GM12878 (cell line): ENCODE data around the gene CUEDC1. TPM values are rescaled to one million over a fixed set of nuclear protein-coding genes. Genes with fewer than 3 reads are reported as not detected.

Source experiments
- CEBPB ChIP-seq, 2 experiments: fragments of 150-350 bp in 1 of 2; IDR thresholded peaks; 2 replicates each; pipeline ENCODE4 v1.6.1; 2012 to 2014; ENCODE audit warnings: low read depth in 2 of 2, low read length in 2 of 2, borderline replicate concordance in 1 of 2, inconsistent platforms in 1 of 2
- CUX1 ChIP-seq: IDR thresholded peaks from 2 replicates; pipeline ENCODE4 v1.6.1; 2012; ENCODE audit warnings: improper control_type of control experiment, low read depth, low read length; ENCODE audit not compliant: insufficient replicate concordance
- NBN ChIP-seq: fragments of 450-650 bp; IDR thresholded peaks from 2 replicates; pipeline ENCODE4 v1.6.1; 2016
- NFYB ChIP-seq: IDR thresholded peaks from 2 replicates; pipeline ENCODE4 v1.6.1; 2011; ENCODE audit warnings: low read depth, mild to moderate bottlenecking, low read length, improper control_type of control experiment, moderate library complexity; ENCODE audit not compliant: insufficient read depth
- PAX8 ChIP-seq: fragments of 450-650 bp; IDR thresholded peaks from 2 replicates; pipeline ENCODE4 v1.6.1; 2017; ENCODE audit warnings: mild to moderate bottlenecking, moderate library complexity
- POLR2AphosphoS5 ChIP-seq: IDR thresholded peaks from 2 replicates; pipeline ENCODE4 v1.6.1; 2011; ENCODE audit warnings: mild to moderate bottlenecking, low read length, inconsistent platforms
- TARDBP ChIP-seq: IDR thresholded peaks from 2 replicates; pipeline ENCODE4 v1.6.1; 2016; ENCODE audit warnings: borderline replicate concordance
- ZNF207 ChIP-seq: fragments of 450-650 bp; IDR thresholded peaks from 2 replicates; pipeline ENCODE4 v1.6.1; 2014; ENCODE audit warnings: antibody characterized with exemption, mild to moderate bottlenecking, borderline replicate concordance
- ZNF592 ChIP-seq: fragments of 450-650 bp; IDR thresholded peaks from 2 replicates; pipeline ENCODE4 v1.6.1; 2017; ENCODE audit warnings: mild to moderate bottlenecking, moderate library complexity
- polyA plus RNA-seq, 11 experiments: library from polyadenylated mRNA; depleted of rRNA in 4 of 11; unstranded in 6 of 11; stranded (reverse) in 5 of 11; fragments of >200 nt; fragmentation: Nextera tagmentation in 4 of 11; fragmentation: Illumina TruSeq in 1 of 11; extraction: Ambion mirVana in 4 of 11; extraction: Trizol in 1 of 11; gene quantifications; 1 replicate in 1 of 11; 2 replicates in 10 of 11; pipeline versions ENCODE4 v1.2.1 to v1.2.3, GENCODE V29; 2011 to 2016; ENCODE audit warnings: inconsistent platforms in 2 of 11, missing spikeins in 2 of 11, low read depth in 1 of 11
- total RNA-seq, 4 experiments: library from RNA; depleted of rRNA in 3 of 4; stranded (reverse); fragments of >200 nt in 3 of 4; fragmentation: Illumina TruSeq in 1 of 4; extraction: Trizol in 1 of 4; gene quantifications; 2 replicates each; pipeline versions ENCODE4 v1.2.1 to v1.2.3, GENCODE V29; 2013 to 2021
- TF ChIP-seq, protein P1 (sequence below): IDR thresholded peaks from 2 replicates; pipeline ENCODE4 v1.6.1; 2011; ENCODE audit warnings: borderline replicate concordance, low read depth, mild to moderate bottlenecking, moderate library complexity, low read length; ENCODE audit not compliant: insufficient read depth, poor library complexity, severe bottlenecking

CUEDC1 gene
- total and polyA plus RNA-seq, 10 of the 15 experiments (the other 5 are each of a cell fraction or from before 2014, with no cell fraction given) = 0.24 to 7.4 (median 1.8) TPM

DNA sequence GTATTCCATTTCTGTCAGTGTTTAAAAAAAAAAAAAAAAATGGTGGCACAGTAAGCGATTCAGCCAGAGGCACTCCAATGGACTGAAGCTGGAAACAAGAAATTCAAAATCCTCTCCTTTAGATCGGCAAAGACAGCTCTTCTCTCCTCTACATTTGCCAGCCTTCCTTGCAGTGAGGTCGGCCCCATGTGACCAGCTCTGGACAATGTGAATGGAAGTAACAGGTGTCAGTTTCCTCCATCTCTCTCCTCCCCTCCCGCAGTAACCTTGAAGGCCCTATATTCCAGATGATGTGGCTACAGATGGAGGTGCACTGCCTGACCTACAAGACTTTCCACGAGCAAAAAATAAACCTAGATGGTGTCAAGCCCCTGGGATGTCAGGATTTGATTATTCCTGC is 15.0 kb downstream of the CUEDC1 start (continued):
- TF ChIP-seq PAX8 (no peak), ZNF592 (no peak), CUX1 (no peak), NBN (no peak), CEBPB (IDR thresholded peaks at IDR 0.05; ENCODE audit: borderline replicate concordance in 1 of 2, low read depth in 2 of 2, low read length in 2 of 2) (no peak), TARDBP (no peak), POLR2AphosphoS5 (no peak), NFYB (0 out of 2 replicates have a peak, but pooled peaks have one; percentile 33), ZNF207 (no peak)
- TF ChIP-seq, protein P1, sequence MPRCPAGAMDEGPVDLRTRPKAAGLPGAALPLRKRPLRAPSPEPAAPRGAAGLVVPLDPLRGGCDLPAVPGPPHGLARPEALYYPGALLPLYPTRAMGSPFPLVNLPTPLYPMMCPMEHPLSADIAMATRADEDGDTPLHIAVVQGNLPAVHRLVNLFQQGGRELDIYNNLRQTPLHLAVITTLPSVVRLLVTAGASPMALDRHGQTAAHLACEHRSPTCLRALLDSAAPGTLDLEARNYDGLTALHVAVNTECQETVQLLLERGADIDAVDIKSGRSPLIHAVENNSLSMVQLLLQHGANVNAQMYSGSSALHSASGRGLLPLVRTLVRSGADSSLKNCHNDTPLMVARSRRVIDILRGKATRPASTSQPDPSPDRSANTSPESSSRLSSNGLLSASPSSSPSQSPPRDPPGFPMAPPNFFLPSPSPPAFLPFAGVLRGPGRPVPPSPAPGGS = no peak
